GM18508 (cell line): ENCODE data around the gene CLASRP.
"Not testable (repeated sequence)": the region's sequence is repeated elsewhere in the genome, so short reads cannot be mapped to it uniquely, and the experiment has no call there.

Experiments used
- ATAC-seq: cut with Tn5 transposase; IDR thresholded peaks from one replicate; pipeline ENCODE4 v1.9.1; 2021; ENCODE audit warnings: moderate number of reproducible peaks; ENCODE audit not compliant: insufficient read depth, unreplicated experiment

CLASRP gene

GRCh38 chr19:45098521-45099466 is 59.9 kb downstream of the CLASRP start:
- ATAC-seq = no peak

DNA sequence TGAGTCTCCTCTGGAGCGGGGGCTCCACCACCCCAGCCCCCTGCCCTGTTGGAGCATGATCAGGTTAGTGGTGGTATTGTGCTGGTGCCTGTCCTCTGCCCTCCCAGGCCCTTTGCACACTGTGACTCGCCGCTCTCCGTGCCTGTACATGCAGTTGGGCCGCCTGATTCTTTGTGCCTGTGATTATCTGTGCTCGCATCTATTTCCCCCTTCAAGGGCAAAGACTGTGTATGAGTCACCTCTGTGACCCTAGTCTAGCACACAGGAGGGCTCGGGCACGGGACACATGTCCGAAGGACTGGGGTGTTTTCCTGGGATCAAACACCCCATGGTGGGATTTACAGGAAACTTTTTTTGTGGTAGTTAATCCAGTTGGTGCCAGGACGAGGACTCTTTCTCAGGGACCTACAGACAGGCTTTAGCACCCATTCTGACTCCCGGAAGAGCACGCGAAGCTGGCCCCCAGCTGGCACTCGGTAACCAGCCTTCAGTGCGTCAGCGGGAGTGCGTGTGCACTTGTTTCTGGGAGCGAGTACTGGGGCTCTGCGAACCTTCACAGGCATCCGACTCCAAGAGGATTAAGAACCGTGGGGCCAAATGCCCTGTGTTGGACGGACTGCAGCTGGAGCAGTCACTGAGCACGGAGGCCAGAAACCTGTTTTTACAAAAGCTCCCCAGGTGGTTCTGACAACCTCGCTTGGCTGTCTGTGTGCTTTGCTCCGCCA is 60.8 kb downstream of the CLASRP start:
- no peak for ATAC-seq

- ATAC-seq = no peak
Measured at GRCh38 chr19:45100201-45100600, 61.4 kb downstream of the CLASRP start.

DNA sequence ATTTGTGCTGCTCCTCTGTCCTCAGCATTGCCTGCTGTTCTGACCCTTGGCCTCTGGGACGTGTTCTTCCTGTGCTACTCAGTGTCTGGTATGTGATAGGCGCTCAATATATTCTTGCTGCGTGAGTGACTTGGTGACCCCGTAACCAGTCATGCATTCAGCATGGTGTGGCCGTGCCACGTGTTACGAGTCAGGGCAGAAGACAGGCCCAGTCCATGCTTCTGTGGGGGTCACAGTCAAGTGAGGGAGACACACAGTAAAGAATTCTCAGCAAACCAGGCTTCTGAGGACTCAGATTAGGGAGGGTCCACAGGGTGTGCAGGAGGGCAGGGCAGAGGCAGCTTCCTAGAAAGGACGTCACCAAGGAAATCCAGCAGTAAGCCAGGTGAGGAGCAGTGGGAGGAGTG is 62.0 kb downstream of the CLASRP start:
- ATAC-seq = no peak

DNA sequence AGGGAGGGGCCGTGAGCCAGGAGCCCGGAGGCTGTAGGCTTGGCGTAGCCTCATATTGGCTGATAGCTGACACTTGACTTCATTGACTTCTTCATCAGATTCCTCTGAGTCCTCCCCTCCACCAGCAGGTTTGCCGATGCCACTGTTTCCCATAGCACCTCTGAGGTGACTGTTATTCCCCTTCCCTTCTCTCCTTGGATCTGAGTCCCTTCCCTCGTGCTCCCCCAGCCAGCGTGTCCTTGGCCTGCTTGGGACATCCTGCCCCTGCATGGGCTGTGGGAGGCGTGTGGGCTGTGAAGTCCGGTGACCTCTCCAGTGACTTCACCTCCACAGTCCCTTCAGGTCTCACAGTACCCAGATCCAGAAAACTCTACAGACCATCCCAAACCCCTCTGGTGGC is 63.0 kb downstream of the CLASRP start:
- no peak for ATAC-seq

DNA sequence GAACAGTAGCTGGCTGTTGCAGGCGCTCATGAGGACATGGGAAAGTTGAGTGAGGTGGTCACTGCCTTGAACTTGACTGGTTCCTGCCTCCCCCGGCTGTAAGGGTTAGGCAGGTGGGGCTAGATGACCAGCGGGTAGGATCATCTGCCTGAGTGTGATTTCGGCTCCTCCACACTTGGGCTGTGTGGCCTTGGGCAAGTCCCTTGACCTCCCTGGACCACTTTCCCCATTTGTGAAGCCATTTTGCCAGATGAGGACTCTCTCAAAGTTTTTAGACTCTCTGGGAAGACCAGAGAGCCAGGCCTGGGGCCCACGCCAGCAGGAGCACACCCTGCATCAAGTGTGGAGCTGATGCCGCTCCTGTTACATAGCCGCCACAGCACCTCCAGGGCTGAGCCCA is 63.6 kb downstream of the CLASRP start:
- no peak for ATAC-seq

DNA sequence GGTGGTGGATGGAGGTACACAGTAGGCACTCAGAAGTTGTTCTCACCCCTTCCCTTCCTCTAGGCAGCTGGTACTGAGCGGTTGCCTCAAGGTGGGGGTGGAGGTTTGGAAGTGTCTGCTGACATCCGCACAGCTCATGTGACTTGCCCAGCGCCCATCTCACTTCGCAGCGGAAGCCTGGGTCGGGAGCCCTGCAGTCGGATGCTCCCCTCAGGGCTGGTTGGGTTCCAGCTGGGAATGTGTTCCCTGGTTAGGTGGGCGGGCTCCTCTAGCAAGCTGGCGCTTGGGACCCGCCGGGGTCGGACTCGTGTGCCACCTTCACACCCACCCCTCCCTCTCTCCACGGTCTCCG is 64.3 kb downstream of the CLASRP start:
- no peak for ATAC-seq

GRCh38 chr19:45103508-45104319 is 64.9 kb downstream of the CLASRP start:
- ATAC-seq = no peak

- no peak for ATAC-seq
Measured at GRCh38 chr19:45104658-45105349, 66.0 kb downstream of the CLASRP start.

- ATAC-seq = not testable (repeated sequence)
Measured at GRCh38 chr19:45106363-45106762, 67.5 kb downstream of the CLASRP start.

- no peak for ATAC-seq
Measured at GRCh38 chr19:45107621-45108150, 68.8 kb downstream of the CLASRP start.

DNA sequence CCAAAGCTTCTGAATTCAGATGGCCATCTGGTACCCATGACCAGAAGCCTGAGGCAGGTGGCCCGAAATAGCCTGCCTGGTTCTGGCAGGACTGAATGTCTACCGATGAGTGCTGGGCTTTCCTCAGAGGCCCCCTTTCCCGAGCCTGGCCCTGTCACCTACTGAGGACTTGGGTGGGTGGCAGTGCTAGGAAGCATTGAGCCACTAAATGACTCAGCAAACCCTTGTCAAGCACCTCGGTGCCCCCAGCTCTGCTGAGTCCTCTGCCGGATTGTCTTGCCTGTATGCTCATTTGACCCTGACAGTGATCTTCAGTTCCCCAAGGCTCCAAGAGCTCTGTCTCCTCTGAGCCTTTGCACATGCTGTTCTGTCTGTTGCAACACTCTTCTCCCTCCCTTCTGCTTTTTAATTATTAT is 72.0 kb downstream of the CLASRP start:
- ATAC-seq = no peak

DNA sequence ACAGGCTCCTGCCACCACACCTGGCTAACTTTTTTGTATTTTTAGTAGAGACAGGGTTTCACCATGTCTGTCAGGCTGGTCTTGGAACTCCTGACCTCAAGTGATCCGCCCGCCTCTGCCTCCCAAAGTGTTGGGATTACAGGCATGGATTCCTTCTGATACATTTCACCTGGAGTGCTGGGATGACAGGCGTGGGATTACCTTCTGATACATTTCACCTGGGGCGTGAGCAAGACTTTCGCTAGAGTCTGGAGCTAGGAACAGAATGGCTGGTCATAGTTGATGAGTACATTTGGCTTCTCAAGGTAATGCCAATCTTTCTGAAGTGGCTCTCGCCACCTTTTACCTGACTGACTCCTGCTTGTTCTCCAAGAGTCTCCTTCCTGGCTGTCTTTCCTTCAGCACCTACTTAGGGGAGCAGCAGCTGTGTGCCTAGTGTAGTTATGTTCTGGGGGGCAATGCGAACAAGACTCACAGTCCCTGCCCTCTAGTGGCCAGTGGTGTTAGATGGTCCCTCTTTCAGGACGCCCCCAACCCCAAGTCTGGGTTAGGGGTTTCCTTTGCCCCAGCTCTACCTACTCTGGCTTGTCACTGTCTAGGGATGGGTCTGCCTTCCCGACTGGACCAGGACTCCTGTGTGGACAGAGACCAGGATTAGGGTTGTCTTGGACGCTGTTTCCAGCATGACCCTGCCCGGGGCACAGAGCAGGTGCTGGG is 73.4 kb downstream of the CLASRP start:
- no peak for ATAC-seq

GRCh38 chr19:45113628-45114027 is 74.8 kb downstream of the CLASRP start:
- ATAC-seq = no peak

DNA sequence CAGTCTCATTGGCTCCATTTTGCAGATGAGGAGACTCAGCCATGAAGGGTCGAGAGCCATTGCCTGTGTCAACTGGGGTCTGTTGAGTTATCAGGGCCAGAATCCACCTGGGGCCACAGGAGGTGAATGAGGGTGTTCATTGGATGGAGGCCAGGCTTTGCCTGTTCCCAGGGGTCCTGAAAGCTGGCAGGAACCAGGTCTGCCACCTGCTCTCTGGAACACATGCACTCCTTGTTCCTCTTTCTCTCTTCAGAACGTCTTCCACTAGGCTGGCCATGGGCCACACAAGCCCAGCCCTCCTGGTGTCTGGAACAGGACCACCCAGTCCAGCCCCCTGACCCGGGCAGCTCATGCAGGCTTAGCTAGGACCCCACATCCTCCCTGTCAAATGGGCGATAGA is 75.3 kb downstream of the CLASRP start:
- no peak for ATAC-seq

DNA sequence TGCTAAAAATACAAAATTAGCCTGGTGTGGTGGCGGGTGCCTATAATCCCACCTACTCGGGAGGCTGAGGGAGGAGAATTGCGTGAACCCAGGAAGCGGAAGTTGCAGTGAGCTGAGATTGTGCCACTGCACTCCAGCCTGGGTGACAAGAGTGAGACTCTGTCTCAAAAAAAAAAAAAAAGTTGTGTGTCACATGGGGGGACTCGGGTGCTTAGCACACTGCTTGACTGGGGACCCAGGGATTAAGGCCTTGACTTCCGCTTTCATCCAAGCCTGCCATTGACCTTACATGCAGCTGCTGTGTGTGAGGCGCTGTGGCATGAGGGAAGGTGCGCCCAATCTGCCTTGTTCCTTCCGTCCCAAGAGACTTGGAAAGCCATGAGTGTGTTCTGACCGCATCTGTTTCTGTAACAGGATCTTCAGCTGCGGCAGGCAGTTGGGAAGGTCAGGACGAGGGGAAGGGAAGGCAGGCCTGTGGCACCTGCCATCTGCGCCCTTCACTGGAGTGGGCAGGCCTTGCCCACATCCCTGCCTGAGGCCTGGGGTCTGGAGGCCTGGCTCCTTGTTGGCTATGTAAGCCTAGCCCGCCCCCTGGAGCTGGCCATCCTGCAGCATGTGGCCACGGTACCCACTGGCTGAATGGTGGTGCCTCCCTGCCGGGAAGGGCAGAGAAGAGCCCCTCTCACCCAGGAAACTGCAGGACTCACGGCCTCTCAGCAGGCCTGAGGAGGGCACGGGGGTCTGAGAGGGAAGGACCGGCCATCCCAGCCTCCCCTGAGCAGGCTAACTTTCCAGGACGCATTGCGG is 77.2 kb downstream of the CLASRP start:
- no peak for ATAC-seq

DNA sequence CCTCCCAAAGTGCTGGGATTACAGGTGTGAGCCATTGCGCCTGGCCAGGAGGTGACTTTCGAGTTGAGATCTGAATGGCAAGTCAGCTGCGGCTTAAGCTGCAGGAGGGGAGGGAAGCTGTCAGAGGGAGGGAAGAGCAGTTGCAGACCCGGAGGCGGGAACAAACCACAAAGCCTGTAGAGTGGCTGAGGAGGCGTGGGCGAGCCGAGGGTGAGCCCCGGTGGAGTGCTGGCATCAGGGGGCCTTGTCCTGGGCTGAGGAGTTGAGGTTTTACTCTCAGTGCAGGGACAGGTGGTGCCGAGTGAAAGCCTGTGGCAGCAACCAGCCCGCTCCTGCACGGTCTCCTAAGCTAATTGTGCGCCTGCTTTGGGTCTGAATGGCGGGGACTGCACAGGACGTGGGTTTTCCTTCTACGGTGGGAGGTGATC is 78.3 kb downstream of the CLASRP start:
- ATAC-seq = no peak

DNA sequence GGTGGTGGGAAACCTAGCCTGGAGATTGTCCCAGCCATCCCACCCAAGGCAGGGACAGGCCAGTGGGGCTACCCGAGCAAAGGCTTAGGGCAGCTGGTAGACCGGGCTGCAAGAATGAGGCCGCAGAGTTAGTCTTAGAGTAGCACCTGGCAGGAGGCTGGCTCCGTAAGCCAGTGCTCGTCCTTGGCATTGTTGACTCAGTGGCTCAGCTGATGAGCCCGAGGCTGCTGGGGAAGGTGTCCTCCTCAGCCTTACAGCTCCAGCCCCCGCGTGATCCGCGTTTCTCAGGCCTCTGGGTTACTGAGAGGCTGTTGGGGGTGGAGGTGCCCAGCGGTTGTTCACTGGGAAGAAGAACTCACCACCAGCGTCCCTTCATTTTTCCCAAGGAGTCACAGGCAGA is 78.8 kb downstream of the CLASRP start:
- no peak for ATAC-seq
